Suprapubic skin (tissue), 4 donors: ENCODE results near the gene PPP4R1. TPM values are rescaled to one million over a fixed set of nuclear protein-coding genes. Genes with fewer than 3 reads are reported as not detected.

Experiments used
- DNase-seq, 2 donors: peaks; one replicate each; pipeline ENCODE4 v3.0.0-alpha.2; 2019; ENCODE audit warnings: low spot score in 2 of 2
- H3K27ac ChIP-seq: fragments of 200-600 bp; sonication (generic); one replicate; pipeline ENCODE4 v1.5.1; 2019
- H3K27me3 ChIP-seq: fragments of 200-600 bp; sonication (generic); one replicate; pipeline ENCODE4 v1.5.1; 2019
- H3K36me3 ChIP-seq: fragments of 200-600 bp; sonication (generic); one replicate; pipeline ENCODE4 v1.5.1; 2019
- H3K4me1 ChIP-seq: fragments of 200-600 bp; sonication (generic); one replicate; pipeline ENCODE4 v1.5.1; 2019
- H3K4me3 ChIP-seq: fragments of 200-600 bp; sonication (generic); one replicate; pipeline ENCODE4 v1.5.1; 2019; ENCODE audit warnings: mild to moderate bottlenecking
- H3K9me3 ChIP-seq: fragments of 200-600 bp; sonication (generic); one replicate; pipeline ENCODE4 v1.5.1; 2019
- EP300 ChIP-seq: sonication (generic); formaldehyde crosslinking; IDR thresholded peaks from one replicate; pipeline ENCODE4 v1.6.1; 2017; ENCODE audit warnings: antibody characterized with exemption
- POLR2A ChIP-seq, 2 donors: fragments of 450-650 bp; IDR thresholded peaks; one replicate each; pipeline ENCODE4 v1.6.1; 2017; ENCODE audit warnings: antibody characterized with exemption in 2 of 2, mild to moderate bottlenecking in 2 of 2, moderate library complexity in 2 of 2
- POLR2AphosphoS5 ChIP-seq, 3 donors: sonication (generic); formaldehyde crosslinking; IDR thresholded peaks; one replicate each; pipeline ENCODE4 v1.6.1; 2017; ENCODE audit warnings: antibody characterized with exemption in 3 of 3
- WGBS: methylation state at CpG from one replicate; pipeline ENCODE4 v1.1.5; 2018; 5-methylcytosine and 5-hydroxymethylcytosine counted together
- total RNA-seq, 4 donors: library from RNA; depleted of rRNA; stranded (reverse); fragments of >200 nt; gene quantifications; one replicate each; pipeline ENCODE4 v1.1.0, GENCODE V29; 2016
- TF ChIP-seq, protein P1 (sequence below), 2 donors: fragments of 200-600 bp in 1 of 2; fragments of 450-650 bp in 1 of 2; sonication (generic) in 1 of 2; IDR thresholded peaks; one replicate each; pipeline ENCODE4 v1.5.1; 2016 to 2019; ENCODE audit warnings: antibody characterized with exemption in 2 of 2, mild to moderate bottlenecking in 1 of 2, moderate library complexity in 1 of 2

The PPP4R1 gene
- total RNA-seq, 4 donors from 2014 or later, result 82.3 to 153 (median 113) TPM

DNA sequence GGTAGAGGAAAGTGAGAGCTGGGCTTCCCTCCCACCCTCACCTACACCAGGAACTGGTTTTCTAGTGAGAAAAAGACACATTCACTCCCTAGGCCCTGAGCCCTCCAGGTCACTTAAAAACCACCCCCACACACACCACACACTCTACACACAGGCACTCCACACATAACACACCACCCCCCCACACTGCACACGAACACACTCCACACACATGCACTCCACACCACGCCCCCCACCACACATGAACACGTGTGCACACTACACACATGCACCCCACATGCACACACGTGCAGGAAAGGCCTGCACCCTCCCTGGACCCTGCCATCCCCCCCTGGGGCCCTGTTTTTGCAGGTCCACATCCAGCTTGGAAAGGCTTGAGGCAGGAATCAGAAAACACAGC is 71.4 kb downstream of the PPP4R1 start:
- TF ChIP-seq EP300 (no peak), POLR2AphosphoS5 (IDR thresholded peaks at IDR 0.05) (no peak), POLR2A (IDR thresholded peaks at IDR 0.05) (no peak)
- TF ChIP-seq, protein P1, sequence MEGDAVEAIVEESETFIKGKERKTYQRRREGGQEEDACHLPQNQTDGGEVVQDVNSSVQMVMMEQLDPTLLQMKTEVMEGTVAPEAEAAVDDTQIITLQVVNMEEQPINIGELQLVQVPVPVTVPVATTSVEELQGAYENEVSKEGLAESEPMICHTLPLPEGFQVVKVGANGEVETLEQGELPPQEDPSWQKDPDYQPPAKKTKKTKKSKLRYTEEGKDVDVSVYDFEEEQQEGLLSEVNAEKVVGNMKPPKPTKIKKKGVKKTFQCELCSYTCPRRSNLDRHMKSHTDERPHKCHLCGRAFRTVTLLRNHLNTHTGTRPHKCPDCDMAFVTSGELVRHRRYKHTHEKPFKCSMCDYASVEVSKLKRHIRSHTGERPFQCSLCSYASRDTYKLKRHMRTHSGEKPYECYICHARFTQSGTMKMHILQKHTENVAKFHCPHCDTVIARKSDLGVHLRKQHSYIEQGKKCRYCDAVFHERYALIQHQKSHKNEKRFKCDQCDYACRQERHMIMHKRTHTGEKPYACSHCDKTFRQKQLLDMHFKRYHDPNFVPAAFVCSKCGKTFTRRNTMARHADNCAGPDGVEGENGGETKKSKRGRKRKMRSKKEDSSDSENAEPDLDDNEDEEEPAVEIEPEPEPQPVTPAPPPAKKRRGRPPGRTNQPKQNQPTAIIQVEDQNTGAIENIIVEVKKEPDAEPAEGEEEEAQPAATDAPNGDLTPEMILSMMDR (IDR thresholded peaks at IDR 0.05), result no peak
- Histone ChIP-seq H3K4me1 (no peaks in the 10 kb centered on the region), H3K27ac (no peak overlapping the region), H3K4me3 (no peak overlapping the region), H3K9me3 (no peaks in the 10 kb centered on the region), H3K27me3 (no peaks in the 10 kb centered on the region), H3K36me3 (peaks cover 53% of the 10 kb centered on the region)
- no peak for DNase-seq
- 65% methylated on average over 4 of the region's 4 CpGs for WGBS

DNA sequence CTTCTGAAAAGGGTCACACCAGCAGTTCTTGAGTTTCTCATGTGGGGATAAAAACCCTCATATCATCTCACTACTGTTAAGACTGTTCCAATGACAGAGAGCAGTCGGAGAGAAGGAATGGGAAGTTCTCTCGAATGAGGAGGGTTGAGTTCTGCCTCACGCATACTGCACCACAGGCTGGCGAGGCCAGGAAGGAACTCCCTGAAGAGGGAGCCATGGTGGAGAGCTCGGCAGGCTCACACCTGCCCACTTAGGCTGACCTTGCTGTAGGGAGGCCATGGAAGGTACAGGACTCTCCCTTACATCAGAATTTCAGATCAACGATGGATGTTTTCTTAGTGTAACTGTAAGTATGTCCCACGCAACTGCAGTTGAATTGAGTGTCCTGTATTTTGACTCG is 74.4 kb downstream of the PPP4R1 start:
- Histone ChIP-seq H3K27me3 (no peaks in the 10 kb centered on the region), H3K9me3 (no peaks in the 10 kb centered on the region), H3K4me1 (peaks cover 1% of the 10 kb centered on the region), H3K36me3 (peaks cover 48% of the 10 kb centered on the region), H3K4me3 (no peak overlapping the region), H3K27ac (no peak overlapping the region)
- 93% methylated on average over 8 of the region's 8 CpGs for WGBS
- no peak for DNase-seq
- no peak for TF ChIP-seq POLR2A (IDR thresholded peaks at IDR 0.05)
- TF ChIP-seq, protein P1 (IDR thresholded peaks at IDR 0.05), result no peak
- TF ChIP-seq EP300, result no peak
- TF ChIP-seq POLR2AphosphoS5 (IDR thresholded peaks at IDR 0.05), result no peak

DNA sequence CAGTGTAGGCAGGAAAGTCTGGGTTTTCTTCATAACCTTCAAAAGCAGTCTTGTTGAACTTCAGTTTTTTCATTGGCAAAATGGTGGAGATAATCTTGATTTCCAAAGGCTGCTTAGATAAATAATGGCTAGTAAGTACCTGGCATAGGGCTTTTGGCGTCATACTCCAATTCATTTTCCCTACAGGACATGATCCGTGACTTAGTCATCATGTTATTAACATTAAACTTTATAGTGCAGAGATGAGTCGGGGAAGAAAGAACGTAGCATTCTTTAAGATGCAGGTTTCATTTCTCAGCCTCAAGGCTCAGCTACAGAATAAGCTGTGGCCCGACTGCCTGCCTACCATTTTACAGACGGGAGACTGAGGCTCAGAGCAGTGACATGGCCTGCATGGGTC is 75.1 kb downstream of the PPP4R1 start:
- Histone ChIP-seq H3K9me3 (no peaks in the 10 kb centered on the region), H3K27me3 (no peaks in the 10 kb centered on the region), H3K4me1 (peaks cover 3% of the 10 kb centered on the region), H3K4me3 (no peak overlapping the region), H3K36me3 (peaks cover 54% of the 10 kb centered on the region), H3K27ac (no peak overlapping the region)
- TF ChIP-seq POLR2A (IDR thresholded peaks at IDR 0.05) (no peak), EP300 (no peak), POLR2AphosphoS5 (IDR thresholded peaks at IDR 0.05) (no peak)
- TF ChIP-seq, protein P1 (IDR thresholded peaks at IDR 0.05), result no peak
- DNase-seq, result no peak
- WGBS, result 59% methylated on average over 6 of the region's 6 CpGs

DNA sequence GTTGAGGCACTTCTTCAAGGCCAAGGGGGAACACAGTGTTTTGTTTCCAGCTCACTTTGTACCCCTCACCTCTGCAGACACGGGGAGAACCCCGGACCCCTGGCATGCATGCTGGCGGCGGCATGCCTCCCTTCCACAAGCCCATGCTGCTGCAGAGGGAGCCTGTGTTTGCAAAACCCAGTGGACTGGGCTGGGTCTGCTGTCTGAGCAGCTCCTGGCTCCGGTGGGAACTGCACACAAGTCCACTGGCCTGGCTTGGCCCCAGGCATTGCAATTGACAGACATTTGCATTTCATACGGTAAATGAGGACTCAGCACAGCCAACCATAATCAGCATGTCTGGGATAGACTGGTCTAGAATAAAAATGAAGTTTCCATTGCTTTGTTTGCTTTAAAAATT is 76.7 kb downstream of the PPP4R1 start:
- Histone ChIP-seq H3K27ac (no peak overlapping the region), H3K9me3 (no peaks in the 10 kb centered on the region), H3K36me3 (peaks cover 70% of the 10 kb centered on the region), H3K4me3 (no peak overlapping the region), H3K27me3 (no peaks in the 10 kb centered on the region), H3K4me1 (peaks cover 3% of the 10 kb centered on the region)
- TF ChIP-seq, protein P1 (IDR thresholded peaks at IDR 0.05), result no peak
- TF ChIP-seq POLR2A (IDR thresholded peaks at IDR 0.05) (no peak), EP300 (no peak), POLR2AphosphoS5 (IDR thresholded peaks at IDR 0.05) (no peak)
- DNase-seq, result no peak
- WGBS, result 90% methylated on average over 6 of the region's 6 CpGs

DNA sequence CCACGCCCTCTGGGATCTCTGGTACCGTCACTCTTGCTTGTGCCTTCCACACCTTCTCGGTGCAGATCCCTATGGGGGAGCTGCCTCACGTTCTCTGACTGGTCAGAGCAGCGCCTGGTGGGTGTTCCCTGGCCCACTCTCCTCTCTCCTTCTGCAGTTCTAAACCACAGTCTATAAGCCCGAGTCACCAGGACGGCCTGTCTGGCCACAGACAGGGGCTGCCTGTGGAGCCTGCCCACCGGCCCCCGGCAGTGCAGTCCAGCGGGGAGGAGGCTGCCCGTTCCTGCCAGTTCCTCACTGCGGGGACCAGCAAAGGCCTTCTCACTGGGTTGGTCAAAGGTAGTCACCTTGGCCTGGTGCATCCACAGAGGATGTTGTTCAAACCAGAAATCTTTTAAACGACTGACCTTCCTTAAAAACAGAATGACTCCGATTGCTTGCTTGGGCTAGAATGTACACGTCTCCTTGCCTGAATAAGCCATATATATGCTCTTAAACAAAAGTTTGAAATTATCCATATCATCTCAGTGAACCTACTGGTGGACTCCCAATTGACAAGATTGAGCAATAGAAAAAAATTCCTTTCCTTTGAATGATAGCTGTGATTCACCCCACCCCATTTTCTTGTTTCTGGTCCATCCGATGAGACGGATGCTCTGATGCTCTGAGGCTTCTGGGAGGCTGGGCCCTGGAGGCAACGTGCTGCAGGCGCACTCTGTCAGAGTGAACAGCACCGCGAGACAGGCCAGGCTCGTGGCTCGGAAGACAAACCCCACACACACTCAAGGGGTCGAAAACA is 77.8 kb downstream of the PPP4R1 start:
- H3K4me1 ChIP-seq, result peaks cover 3% of the 10 kb centered on the region
- H3K9me3 ChIP-seq, result no peaks in the 10 kb centered on the region
- H3K27ac ChIP-seq, result peak overlapping the region; percentile 65
- TF ChIP-seq POLR2AphosphoS5 (IDR thresholded peaks at IDR 0.05) (no peak), EP300 (no peak), POLR2A (IDR thresholded peaks at IDR 0.05) (no peak)
- TF ChIP-seq, protein P1 (IDR thresholded peaks at IDR 0.05), result no peak
- whole genome bisulfite sequencing, result 91% methylated on average over 17 of the region's 24 CpGs
- no peak for DNase-seq
- H3K4me3 ChIP-seq, result no peak overlapping the region
- H3K36me3 ChIP-seq, result peaks cover 82% of the 10 kb centered on the region
- H3K27me3 ChIP-seq, result no peaks in the 10 kb centered on the region
